Esophagus (tissue), 2 donors: ENCODE data around the gene ZDHHC1. TPM values are rescaled to one million over a fixed set of nuclear protein-coding genes. Genes with fewer than 3 reads are reported as not detected.

ENCODE experiments used
- H3K27ac ChIP-seq, 2 donors: one replicate each; pipeline ENCODE4 v1.5.1; 2013; ENCODE audit warnings: low read depth in 2 of 2, mild to moderate bottlenecking in 2 of 2, inconsistent platforms in 1 of 2, low read length in 1 of 2, moderate library complexity in 1 of 2
- H3K27me3 ChIP-seq, 2 donors: one replicate each; pipeline ENCODE4 v1.6.1; 2013; ENCODE audit warnings: low read length in 2 of 2, control low read depth in 1 of 2, mild to moderate bottlenecking in 1 of 2; ENCODE audit not compliant: insufficient read depth in 2 of 2, control insufficient read depth in 1 of 2
- H3K36me3 ChIP-seq, 2 donors: one replicate each; pipeline ENCODE4 v1.6.1; 2013; ENCODE audit warnings: low read length in 1 of 2; ENCODE audit not compliant: control insufficient read depth in 2 of 2, insufficient read depth in 2 of 2
- H3K4me1 ChIP-seq, 2 donors: one replicate each; pipeline ENCODE4 v1.6.1; 2013; ENCODE audit warnings: low read length in 1 of 2; ENCODE audit not compliant: control insufficient read depth in 2 of 2, insufficient read depth in 2 of 2
- H3K4me3 ChIP-seq, 2 donors: one replicate each; pipeline ENCODE4 v1.5.1; 2013; ENCODE audit warnings: low read length in 2 of 2, mild to moderate bottlenecking in 2 of 2, low read depth in 1 of 2, moderate library complexity in 1 of 2
- H3K9me3 ChIP-seq, 2 donors: one replicate each; pipeline ENCODE4 v1.6.1; 2013; ENCODE audit warnings: mild to moderate bottlenecking in 2 of 2, low read depth in 1 of 2, low read length in 1 of 2, moderate library complexity in 1 of 2; ENCODE audit not compliant: control insufficient read depth in 2 of 2, insufficient read depth in 1 of 2
- WGBS, 2 donors: extraction: QIAGEN DNeasy Blood & Tissue Kit; methylation state at CpG; one replicate each; pipeline ENCODE4 v1.1.7; 2013; 5-methylcytosine and 5-hydroxymethylcytosine counted together
- polyA plus RNA-seq, 2 donors: library from polyadenylated mRNA; stranded (reverse); fragments of 200-250 nt; gene quantifications; one replicate each; pipeline ENCODE4 v1.2.3, GENCODE V29; 2013
- donor health status: healthy with polysubstance abuse.
- donor health status: Bipolar disorder and iron deficiency.

The ZDHHC1 gene
- polyA plus RNA-seq, 2 donors = 3.3 to 4.7 TPM

- Histone ChIP-seq H3K36me3 (peaks cover 25 to 55% of the 10 kb centered on the region in 2 donors), H3K4me3 (no peak overlapping the region), H3K27ac (no peak overlapping the region), H3K27me3 (no peaks in the 10 kb centered on the region), H3K4me1 (peaks cover 15 to 31% of the 10 kb centered on the region in 2 donors), H3K9me3 (peaks cover 0 to 2% of the 10 kb centered on the region in 2 donors)
- WGBS, 2 donors = 87 to 89% methylated on average over 13 of the region's 13 CpGs
Measured at GRCh38 chr16:67442581-67443255, 26.4 kb upstream of the ZDHHC1 start.

GRCh38 chr16:67441907-67442306 lies 25.6 kb upstream of the ZDHHC1 start:
- H3K36me3 ChIP-seq = peaks cover 25 to 59% of the 10 kb centered on the region in 2 donors
- 61 to 74% methylated on average over 5 of the region's 5 CpGs for WGBS, 2 donors
- peaks cover 0 to 2% of the 10 kb centered on the region in 2 donors for H3K9me3 ChIP-seq
- H3K4me3 ChIP-seq = no peak overlapping the region
- peak overlapping the region in 1 of 2 donors; percentile 1 for H3K27ac ChIP-seq
- H3K27me3 ChIP-seq = no peaks in the 10 kb centered on the region
- H3K4me1 ChIP-seq = peaks cover 9 to 31% of the 10 kb centered on the region in 2 donors

DNA sequence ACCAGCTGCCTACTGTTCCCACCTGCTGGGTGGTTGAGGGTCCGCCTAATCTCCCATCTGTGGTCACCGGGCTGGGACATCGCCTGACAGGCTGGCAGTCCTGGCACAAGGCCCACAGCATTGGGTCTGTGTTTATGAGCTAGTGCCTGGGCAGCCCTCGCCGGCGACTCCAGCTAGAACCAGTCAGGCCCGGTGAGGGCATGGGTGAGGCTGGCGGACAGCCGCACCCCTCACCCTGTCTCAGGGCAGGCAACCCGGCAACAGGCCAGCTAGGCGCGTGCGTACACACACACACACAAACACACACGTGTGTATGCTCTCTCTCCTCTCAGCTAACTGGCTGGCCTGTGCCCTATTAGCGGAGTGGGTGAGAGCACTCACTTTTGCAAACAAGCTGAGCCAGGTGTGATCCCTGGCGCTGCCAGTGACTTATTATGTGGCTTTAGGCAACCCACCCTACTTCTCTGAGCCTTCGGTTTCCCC lies 25.0 kb upstream of the ZDHHC1 start:
- H3K36me3 ChIP-seq = peaks cover 25 to 60% of the 10 kb centered on the region in 2 donors
- WGBS, 2 donors = 56 to 61% methylated on average over 17 of the region's 17 CpGs
- no peak overlapping the region for H3K4me3 ChIP-seq
- H3K27ac ChIP-seq = peak overlapping the region; percentile 35 to 56
- H3K4me1 ChIP-seq = peaks cover 7 to 30% of the 10 kb centered on the region in 2 donors
- H3K9me3 ChIP-seq = peaks cover 0 to 2% of the 10 kb centered on the region in 2 donors
- H3K27me3 ChIP-seq = no peaks in the 10 kb centered on the region

- H3K4me3 ChIP-seq = no peak overlapping the region
- H3K9me3 ChIP-seq = no peaks in the 10 kb centered on the region
- H3K27me3 ChIP-seq = no peaks in the 10 kb centered on the region
- H3K4me1 ChIP-seq = peaks cover 2 to 21% of the 10 kb centered on the region in 2 donors
- H3K27ac ChIP-seq = peak overlapping the region in 1 of 2 donors; percentile 6
- 67 to 71% methylated on average over 19 of the region's 19 CpGs for WGBS, 2 donors
- peaks cover 24 to 48% of the 10 kb centered on the region in 2 donors for H3K36me3 ChIP-seq
Measured at GRCh38 chr16:67438824-67439393, 22.6 kb upstream of the ZDHHC1 start.

- WGBS, 2 donors = 92 to 94% methylated on average over 20 of the region's 20 CpGs
- Histone ChIP-seq H3K4me1 (peaks cover 2 to 21% of the 10 kb centered on the region in 2 donors), H3K4me3 (no peak overlapping the region), H3K36me3 (peaks cover 19 to 45% of the 10 kb centered on the region in 2 donors), H3K27me3 (no peaks in the 10 kb centered on the region), H3K9me3 (no peaks in the 10 kb centered on the region), H3K27ac (peak overlapping the region in 1 of 2 donors; percentile 6)
Measured at GRCh38 chr16:67438098-67438791, 22.0 kb upstream of the ZDHHC1 start.

DNA sequence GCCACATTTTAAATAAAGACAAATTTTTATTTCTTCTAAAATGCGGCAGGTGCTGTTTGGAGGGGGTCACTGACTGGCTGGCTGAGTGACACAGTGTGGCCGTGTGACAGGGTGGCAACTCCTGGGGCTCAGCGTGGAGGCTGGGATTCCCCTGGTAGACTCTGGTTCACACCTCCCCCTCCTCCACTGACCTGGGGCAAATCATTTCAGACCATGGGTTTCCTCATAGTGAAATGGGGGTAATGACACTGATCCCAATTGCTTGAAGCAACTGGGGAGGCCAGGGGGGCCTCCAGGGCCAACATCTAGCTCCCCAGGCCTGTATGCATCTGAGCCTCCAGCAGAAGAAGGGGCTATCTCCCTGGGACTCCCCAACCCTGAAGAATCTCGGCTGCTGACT lies 21.2 kb upstream of the ZDHHC1 start:
- Histone ChIP-seq H3K4me3 (no peak overlapping the region), H3K27me3 (no peaks in the 10 kb centered on the region), H3K4me1 (peaks cover 2 to 16% of the 10 kb centered on the region in 2 donors), H3K27ac (no peak overlapping the region), H3K9me3 (no peaks in the 10 kb centered on the region), H3K36me3 (peaks cover 13 to 40% of the 10 kb centered on the region in 2 donors)
- 77 to 80% methylated on average over 4 of the region's 4 CpGs for WGBS, 2 donors

GRCh38 chr16:67436640-67437193 lies 20.4 kb upstream of the ZDHHC1 start:
- H3K27ac ChIP-seq = no peak overlapping the region
- peaks cover 13 to 35% of the 10 kb centered on the region in 2 donors for H3K36me3 ChIP-seq
- no peaks in the 10 kb centered on the region for H3K27me3 ChIP-seq
- WGBS, 2 donors = 94 to 95% methylated on average over 23 of the region's 23 CpGs
- H3K9me3 ChIP-seq = no peaks in the 10 kb centered on the region
- peaks cover 2 to 12% of the 10 kb centered on the region in 2 donors for H3K4me1 ChIP-seq
- H3K4me3 ChIP-seq = no peak overlapping the region

DNA sequence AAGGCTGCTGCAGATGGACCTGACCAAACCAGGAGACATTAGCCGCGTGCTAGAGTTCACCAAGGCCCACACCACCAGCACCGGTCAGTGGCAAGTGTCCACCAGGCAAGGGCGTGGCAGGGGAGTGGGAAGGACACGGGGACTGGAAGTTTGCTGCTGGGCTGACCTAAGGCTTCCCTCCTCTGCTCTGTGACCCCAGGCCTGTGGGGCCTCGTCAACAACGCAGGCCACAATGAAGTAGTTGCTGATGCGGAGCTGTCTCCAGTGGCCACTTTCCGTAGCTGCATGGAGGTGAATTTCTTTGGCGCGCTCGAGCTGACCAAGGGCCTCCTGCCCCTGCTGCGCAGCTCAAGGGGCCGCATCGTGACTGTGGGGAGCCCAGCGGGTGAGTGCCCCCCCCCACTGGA lies 19.5 kb upstream of the ZDHHC1 start:
- H3K27ac ChIP-seq = no peak overlapping the region
- peaks cover 0 to 10% of the 10 kb centered on the region in 2 donors for H3K4me1 ChIP-seq
- no peaks in the 10 kb centered on the region for H3K9me3 ChIP-seq
- WGBS, 2 donors = 95% methylated on average over 16 of the region's 16 CpGs
- H3K36me3 ChIP-seq = peaks cover 13 to 31% of the 10 kb centered on the region in 2 donors
- H3K4me3 ChIP-seq = no peak overlapping the region
- H3K27me3 ChIP-seq = no peaks in the 10 kb centered on the region

DNA sequence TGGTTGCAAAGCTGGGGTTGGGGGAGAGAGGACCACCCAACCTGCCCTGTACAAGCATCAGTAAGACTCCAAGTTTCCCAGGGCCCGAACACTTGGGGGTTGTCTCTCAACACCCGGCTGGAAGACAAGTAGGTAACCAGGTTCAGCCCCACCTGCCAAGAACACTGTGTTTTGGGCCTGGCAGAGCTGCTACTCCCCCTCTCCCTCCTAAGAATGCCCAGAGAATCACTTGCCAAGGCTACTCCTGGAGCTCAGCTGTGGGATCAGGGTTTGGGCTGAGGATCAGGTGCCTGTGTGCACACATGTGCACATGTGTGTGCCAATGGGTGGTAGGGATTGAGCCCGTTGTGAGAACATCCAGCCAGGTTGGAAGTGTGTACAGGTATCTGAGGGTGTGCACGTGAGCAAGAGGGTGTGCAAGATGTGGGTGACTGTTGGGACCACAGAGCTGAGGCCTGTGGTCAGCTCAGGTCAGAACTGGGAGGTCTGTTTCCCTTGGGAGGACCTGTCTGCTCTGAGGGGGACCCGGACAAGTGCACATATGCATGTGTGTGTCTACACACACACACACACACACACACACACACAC lies 16.9 kb upstream of the ZDHHC1 start:
- no peaks in the 10 kb centered on the region for H3K27me3 ChIP-seq
- no peaks in the 10 kb centered on the region for H3K9me3 ChIP-seq
- H3K4me1 ChIP-seq = peaks cover 6 to 14% of the 10 kb centered on the region in 2 donors
- no peak overlapping the region for H3K27ac ChIP-seq
- H3K36me3 ChIP-seq = peaks cover 4 to 19% of the 10 kb centered on the region in 2 donors
- no peak overlapping the region for H3K4me3 ChIP-seq
- WGBS, 2 donors = 80 to 82% methylated on average over 5 of the region's 5 CpGs
